Measurements from ENCODE around the gene CNTN3. TPM values are rescaled to one million over a fixed set of nuclear protein-coding genes. Genes with fewer than 3 reads are reported as not detected.

The CNTN3 gene
- polyA plus RNA-seq, 1 donor (not counting 4 experiments of a cell fraction or from before 2014, with no cell fraction given), result 0.01 TPM

GRCh38 chr3:74651292-74651691 is 36.8 kb upstream of the CNTN3 start:
- dilution Hi-C loops (cut with MboI; ENCODE audit: extremely low pct_ligation_motif_present, low sequenced_read_pairs), result no loop called here

DNA sequence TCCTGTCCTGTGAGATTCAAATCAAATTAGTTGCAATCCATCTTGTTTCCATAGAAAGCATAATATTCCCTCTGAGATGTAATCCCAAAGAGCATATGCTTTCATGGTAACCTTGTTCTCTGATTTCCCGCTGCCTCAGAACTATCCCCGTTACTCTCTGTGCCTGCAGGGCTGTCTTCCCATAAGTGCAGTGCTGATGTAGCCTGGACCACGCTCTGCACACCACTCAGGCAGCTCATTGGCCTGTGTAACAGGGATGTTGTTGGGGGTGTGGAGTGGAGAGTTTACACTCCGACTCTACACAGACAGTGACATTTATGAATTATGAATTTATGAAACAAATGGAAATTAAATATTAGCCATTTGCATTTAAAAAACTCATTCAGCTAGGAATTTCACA is 33.6 kb upstream of the CNTN3 start:
- no peak overlapping the region for H2AFZ ChIP-seq (ENCODE audit: control insufficient read depth, low read length)
- no peak for FAIRE-seq

More at GRCh38 chr3:74651292-74651691, 36.8 kb upstream of the CNTN3 start:
- Histone ChIP-seq H3K9ac (ENCODE audit: control insufficient read depth, extremely low read depth, insufficient read depth, low read length) (no peak overlapping the region), H3K27ac (ENCODE audit: control insufficient read depth, insufficient read depth, low read length) (no peak overlapping the region), H3K4me3 (ENCODE audit: control insufficient read depth in 2 of 3, extremely low read depth in 1 of 3, insufficient read depth in 2 of 3, low read depth in 1 of 3, low read length in 3 of 3) (no peak overlapping the region), H3K27me3 (ENCODE audit: control insufficient read depth, extremely low read depth, insufficient read depth, low read length) (no peaks in the 10 kb centered on the region), H3K36me3 (ENCODE audit: control insufficient read depth in 2 of 2, extremely low read depth in 1 of 2, insufficient read depth in 2 of 2, low read length in 2 of 2) (no peaks in the 10 kb centered on the region), H2AFZ (ENCODE audit: control insufficient read depth, low read length) (no peak overlapping the region), H3K4me2 (ENCODE audit: control insufficient read depth, extremely low read depth, insufficient read depth, low read depth, low read length) (no peak overlapping the region), H3K9me3 (ENCODE audit: control insufficient read depth, low read depth, low read length) (peaks cover 1% of the 10 kb centered on the region), H4K20me1 (ENCODE audit: control insufficient read depth, extremely low read depth, insufficient read depth, low read length) (no peaks in the 10 kb centered on the region), H3K4me1 (ENCODE audit: control insufficient read depth, extremely low read depth, insufficient read depth, low read length) (no peaks in the 10 kb centered on the region), H3K9me1 (ENCODE audit: control insufficient read depth, extremely low read depth, insufficient read depth, low read length) (no peaks in the 10 kb centered on the region), H3K79me2 (ENCODE audit: control insufficient read depth, insufficient read depth, low read length) (no peaks in the 10 kb centered on the region)
- FAIRE-seq (no peak), DNase-seq (ENCODE audit: low read depth, low spot score) (no peak)
- TF ChIP-seq EZH2 (IDR thresholded peaks at IDR 0.05; ENCODE audit: low read length), result no peak
- no peak for TF ChIP-seq CTCF (optimal IDR thresholded peaks at IDR 0.05 in 1 of 3, IDR thresholded peaks at IDR 0.05 in 1 of 3, conservative IDR thresholded peaks at IDR 0.05 in 1 of 3; ENCODE audit: extremely low read depth in 1 of 3, insufficient read depth in 2 of 3, low read length in 3 of 3)

More for the DNA sequence above, 33.6 kb upstream of the CNTN3 start:
- Histone ChIP-seq H3K27ac (ENCODE audit: control insufficient read depth, insufficient read depth, low read length) (no peak overlapping the region), H3K4me2 (ENCODE audit: control insufficient read depth, extremely low read depth, insufficient read depth, low read depth, low read length) (no peak overlapping the region), H3K9ac (ENCODE audit: control insufficient read depth, extremely low read depth, insufficient read depth, low read length) (no peak overlapping the region), H3K9me1 (ENCODE audit: control insufficient read depth, extremely low read depth, insufficient read depth, low read length) (no peaks in the 10 kb centered on the region), H3K79me2 (ENCODE audit: control insufficient read depth, insufficient read depth, low read length) (no peaks in the 10 kb centered on the region), H3K4me3 (ENCODE audit: control insufficient read depth in 2 of 3, extremely low read depth in 1 of 3, insufficient read depth in 2 of 3, low read depth in 1 of 3, low read length in 3 of 3) (no peak overlapping the region), H4K20me1 (ENCODE audit: control insufficient read depth, extremely low read depth, insufficient read depth, low read length) (no peaks in the 10 kb centered on the region), H3K9me3 (ENCODE audit: control insufficient read depth, low read depth, low read length) (no peaks in the 10 kb centered on the region), H3K4me1 (ENCODE audit: control insufficient read depth, extremely low read depth, insufficient read depth, low read length) (no peaks in the 10 kb centered on the region), H3K36me3 (ENCODE audit: control insufficient read depth in 2 of 2, extremely low read depth in 1 of 2, insufficient read depth in 2 of 2, low read length in 2 of 2) (no peaks in the 10 kb centered on the region), H3K27me3 (ENCODE audit: control insufficient read depth, extremely low read depth, insufficient read depth, low read length) (no peaks in the 10 kb centered on the region)
- DNase-seq (ENCODE audit: low read depth, low spot score), result no peak
- no peak for TF ChIP-seq EZH2 (IDR thresholded peaks at IDR 0.05; ENCODE audit: low read length)
- no peak for TF ChIP-seq CTCF (optimal IDR thresholded peaks at IDR 0.05 in 1 of 3, IDR thresholded peaks at IDR 0.05 in 1 of 3, conservative IDR thresholded peaks at IDR 0.05 in 1 of 3; ENCODE audit: extremely low read depth in 1 of 3, insufficient read depth in 2 of 3, low read length in 3 of 3)
- dilution Hi-C loops (cut with MboI; ENCODE audit: extremely low pct_ligation_motif_present, low sequenced_read_pairs), result no loop called here

All from keratinocyte (primary cell).